Psoas muscle (tissue), 8 donors: ENCODE data around the gene RNF26. TPM values are rescaled to one million over a fixed set of nuclear protein-coding genes. Genes with fewer than 3 reads are reported as not detected.

Experiments
- ATAC-seq, 4 donors: fragments of 200-7000 bp; cut with Tn5 transposase; one replicate each; pipeline ENCODE4 v1.9.1; 2020; ENCODE audit warnings: moderate library complexity in 3 of 4, mild to moderate bottlenecking in 2 of 4
- DNase-seq, 2 donors: peaks; one replicate each; pipeline ENCODE4 v3.0.0-alpha.2; 2020
- H3K27ac ChIP-seq: fragments of 200-600 bp; one replicate; pipeline ENCODE4 v1.8.0; 2022
- H3K27me3 ChIP-seq, 3 donors: fragments of 200-600 bp in 1 of 3; one replicate each; pipeline versions ENCODE4 v1.6.1 to v1.8.0; 2013 to 2022; ENCODE audit warnings: low read length in 2 of 3, mild to moderate bottlenecking in 2 of 3, moderate library complexity in 1 of 3; ENCODE audit not compliant: insufficient read depth in 3 of 3
- H3K36me3 ChIP-seq, 2 donors: fragments of 200-600 bp in 1 of 2; one replicate each; pipeline versions ENCODE4 v1.6.1 to v1.8.0; 2013 to 2022; ENCODE audit warnings: low read depth in 1 of 2, mild to moderate bottlenecking in 1 of 2, moderate library complexity in 1 of 2; ENCODE audit not compliant: insufficient read depth in 1 of 2
- H3K4me1 ChIP-seq: fragments of 200-600 bp; one replicate; pipeline ENCODE4 v1.8.0; 2022
- H3K4me3 ChIP-seq: fragments of 200-600 bp; one replicate; pipeline ENCODE4 v1.8.0; 2022; ENCODE audit warnings: mild to moderate bottlenecking
- H3K9me3 ChIP-seq: fragments of 200-600 bp; one replicate; pipeline ENCODE4 v1.8.0; 2022
- WGBS, 3 donors: extraction: QIAGEN DNeasy Blood & Tissue Kit; methylation state at CpG; one replicate each; pipeline versions ENCODE4 v1.1.6 to v1.1.7; 2013; 5-methylcytosine and 5-hydroxymethylcytosine counted together
- intact Hi-C, 2 donors: fragments of 100-400 bp; cut with DNase I; formaldehyde crosslinking; loops; one replicate each; pipeline versions ENCODE4 v1.11.0 to v1.14.2; 2022
- polyA plus RNA-seq, 3 donors: library from polyadenylated mRNA; stranded (reverse); fragments of 200-250 nt; gene quantifications; one replicate each; pipeline ENCODE4 v1.2.3, GENCODE V29; 2013
- total RNA-seq, 4 donors: library from RNA; stranded (reverse); fragmentation: NEBNext Ultra II Directional in 2 of 4; extraction: Animal tissue kit (Norgen Biotek cat#: 25700) in 2 of 4; gene quantifications; one replicate each; pipeline versions ENCODE4 v1.2.1 to v1.2.4, GENCODE V29; 2021 to 2023
- TF ChIP-seq, protein P1 (sequence below): fragments of 200-600 bp; IDR thresholded peaks from one replicate; pipeline ENCODE4 v1.8.0; 2022; ENCODE audit warnings: antibody characterized with exemption
- donor health status: healthy with polysubstance abuse.
- donor health status: DM: no; HTN: no; CAD: no; lungs with moderate emphysema.
- donor health status: Bipolar disorder and iron deficiency.
- donor health status: healthy.
- donor health status: DM: yes; HTN: yes; CAD: no.
- donor health status: DM: no; HTN: no; CAD: no.
- donor health status: DM: no; HTN: no; CAD: no.
- donor health status: DM: yes; HTN: yes; CAD: no.

RNF26 gene
- total and polyA plus RNA-seq, 7 donors: 5.8 to 8.9 (median 7.3) TPM

- peak overlapping the region; percentile 71 for H3K4me3 ChIP-seq
- 33 to 58% (median 54%) methylated on average over 5 of the region's 5 CpGs for WGBS, 3 donors
- no peak for DNase-seq
- intact Hi-C loops: no loop called here
- H3K4me1 ChIP-seq: peaks cover 73% of the 10 kb centered on the region
- peaks cover 8 to 31% of the 10 kb centered on the region in 2 donors for H3K36me3 ChIP-seq
- TF ChIP-seq, protein P1, sequence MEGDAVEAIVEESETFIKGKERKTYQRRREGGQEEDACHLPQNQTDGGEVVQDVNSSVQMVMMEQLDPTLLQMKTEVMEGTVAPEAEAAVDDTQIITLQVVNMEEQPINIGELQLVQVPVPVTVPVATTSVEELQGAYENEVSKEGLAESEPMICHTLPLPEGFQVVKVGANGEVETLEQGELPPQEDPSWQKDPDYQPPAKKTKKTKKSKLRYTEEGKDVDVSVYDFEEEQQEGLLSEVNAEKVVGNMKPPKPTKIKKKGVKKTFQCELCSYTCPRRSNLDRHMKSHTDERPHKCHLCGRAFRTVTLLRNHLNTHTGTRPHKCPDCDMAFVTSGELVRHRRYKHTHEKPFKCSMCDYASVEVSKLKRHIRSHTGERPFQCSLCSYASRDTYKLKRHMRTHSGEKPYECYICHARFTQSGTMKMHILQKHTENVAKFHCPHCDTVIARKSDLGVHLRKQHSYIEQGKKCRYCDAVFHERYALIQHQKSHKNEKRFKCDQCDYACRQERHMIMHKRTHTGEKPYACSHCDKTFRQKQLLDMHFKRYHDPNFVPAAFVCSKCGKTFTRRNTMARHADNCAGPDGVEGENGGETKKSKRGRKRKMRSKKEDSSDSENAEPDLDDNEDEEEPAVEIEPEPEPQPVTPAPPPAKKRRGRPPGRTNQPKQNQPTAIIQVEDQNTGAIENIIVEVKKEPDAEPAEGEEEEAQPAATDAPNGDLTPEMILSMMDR: no peak
- no peaks in the 10 kb centered on the region for H3K27me3 ChIP-seq
- H3K9me3 ChIP-seq: no peaks in the 10 kb centered on the region
- no peak for ATAC-seq
- peak overlapping the region; percentile 97 for H3K27ac ChIP-seq
These were observed 28.4 kb downstream of the RNF26 start for GRCh38 chr11:119362741-119363080.

- Histone ChIP-seq H3K4me1 (peaks cover 78% of the 10 kb centered on the region), H3K27me3 (no peaks in the 10 kb centered on the region), H3K9me3 (no peaks in the 10 kb centered on the region), H3K27ac (peak overlapping the region; percentile 97), H3K36me3 (peaks cover 5 to 26% of the 10 kb centered on the region in 2 donors), H3K4me3 (peak overlapping the region; percentile 71)
- 19 to 31% (median 19%) methylated on average over 40 to 44 of the region's 44 CpGs for WGBS, 3 donors
- TF ChIP-seq, protein P1: no peak
- ATAC-seq (no peak), DNase-seq (no peak)
- intact Hi-C loops: no loop called here
These were observed 28.9 kb downstream of the RNF26 start for GRCh38 chr11:119363081-119363850.

GRCh38 chr11:119363851-119364590 lies 29.7 kb downstream of the RNF26 start:
- intact Hi-C loops: no loop called here
- H3K4me1 ChIP-seq: peaks cover 86% of the 10 kb centered on the region
- H3K9me3 ChIP-seq: no peaks in the 10 kb centered on the region
- WGBS, 3 donors: 2 to 4% (median 3%) methylated on average over 40 to 88 of the region's 88 CpGs
- H3K27ac ChIP-seq: peak overlapping the region; percentile 97
- no peaks in the 10 kb centered on the region for H3K27me3 ChIP-seq
- TF ChIP-seq, protein P1: no peak
- ATAC-seq (peak; percentile 21 to 39 (median 26)), DNase-seq (peak; percentile 73 to 83)
- peaks cover 5 to 18% of the 10 kb centered on the region in 2 donors for H3K36me3 ChIP-seq
- peak overlapping the region; percentile 71 for H3K4me3 ChIP-seq

DNA sequence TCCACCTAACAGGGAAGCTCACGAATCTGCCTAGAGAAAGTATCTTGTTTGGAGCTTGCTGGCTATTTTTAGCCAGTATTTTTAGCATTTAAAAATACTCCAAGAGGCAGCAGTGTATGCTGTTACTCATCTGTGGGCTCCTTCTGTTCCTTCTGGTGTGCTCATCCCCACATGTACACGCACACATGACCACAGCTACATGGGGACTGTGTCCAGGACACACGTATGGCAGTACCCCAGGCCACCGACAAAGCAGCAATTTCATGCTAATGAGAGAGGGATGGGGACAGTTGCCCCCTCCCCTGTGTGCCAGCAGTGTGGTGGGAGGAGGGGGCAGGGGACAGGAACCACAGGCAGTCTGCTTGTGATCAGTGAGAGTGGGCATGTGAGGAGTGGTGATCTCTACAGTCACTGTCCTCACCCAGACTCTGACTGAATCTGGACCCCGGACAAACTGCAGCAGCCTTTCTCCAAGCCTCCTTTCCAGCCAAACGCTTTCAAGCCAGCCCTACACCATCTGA lies 30.8 kb downstream of the RNF26 start:
- 19 to 36% (median 23%) methylated on average over 5 to 6 of the region's 6 CpGs for WGBS, 3 donors

More for the DNA sequence above, 30.8 kb downstream of the RNF26 start:
- Histone ChIP-seq H3K36me3 (peaks cover 0 to 7% of the 10 kb centered on the region in 2 donors), H3K4me3 (peak overlapping the region; percentile 71), H3K27me3 (no peaks in the 10 kb centered on the region), H3K4me1 (peaks cover 87% of the 10 kb centered on the region), H3K27ac (peak overlapping the region; percentile 97), H3K9me3 (no peaks in the 10 kb centered on the region)
- peak in 1 of 2 donors; percentile 65 for DNase-seq
- TF ChIP-seq, protein P1: no peak
- intact Hi-C loops: no loop called here
- peak; percentile 45 to 51 (median 48) for ATAC-seq
